ENCODE measurements around the gene TMEM154.

The TMEM154 gene

DNA sequence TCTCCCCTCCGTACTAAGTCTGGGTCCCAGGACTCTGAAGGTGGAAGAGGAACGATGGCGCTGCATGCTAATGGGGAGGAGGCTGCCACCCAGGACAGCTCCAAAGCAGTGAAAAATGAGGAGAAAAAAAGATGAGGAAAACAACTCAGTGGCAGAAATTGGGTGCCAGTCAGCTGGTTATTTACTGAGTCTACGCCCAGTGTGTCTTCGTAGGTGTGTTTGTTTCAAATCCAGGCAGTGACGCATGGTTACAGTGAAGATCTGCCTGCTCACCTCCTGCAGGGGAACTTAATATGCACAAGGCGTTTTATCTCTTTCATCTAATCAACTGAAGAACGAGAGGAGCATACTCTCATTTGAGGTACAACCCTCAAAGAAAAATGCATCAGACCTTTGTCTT lies 73.0 kb downstream of the TMEM154 start:
- DNase-seq (ENCODE audit: low spot score in 2 of 2) (no peak), ATAC-seq (replicated peaks; ENCODE audit: extremely low read depth, poor library complexity, severe bottlenecking) (peak; percentile 62)
- H3K4me1 Mint-ChIP-seq, result peaks cover 4% of the 10 kb centered on the region
- H3K36me3 Mint-ChIP-seq (ENCODE audit: insufficient read depth), result peaks cover 2% of the 10 kb centered on the region
- H3K4me3 Mint-ChIP-seq, result no peak overlapping the region
- no peak overlapping the region for H3K27ac Mint-ChIP-seq (ENCODE audit: low read depth)
- no peaks in the 10 kb centered on the region for H3K27me3 Mint-ChIP-seq
- H3K9me3 Mint-ChIP-seq, result no peaks in the 10 kb centered on the region

DNA sequence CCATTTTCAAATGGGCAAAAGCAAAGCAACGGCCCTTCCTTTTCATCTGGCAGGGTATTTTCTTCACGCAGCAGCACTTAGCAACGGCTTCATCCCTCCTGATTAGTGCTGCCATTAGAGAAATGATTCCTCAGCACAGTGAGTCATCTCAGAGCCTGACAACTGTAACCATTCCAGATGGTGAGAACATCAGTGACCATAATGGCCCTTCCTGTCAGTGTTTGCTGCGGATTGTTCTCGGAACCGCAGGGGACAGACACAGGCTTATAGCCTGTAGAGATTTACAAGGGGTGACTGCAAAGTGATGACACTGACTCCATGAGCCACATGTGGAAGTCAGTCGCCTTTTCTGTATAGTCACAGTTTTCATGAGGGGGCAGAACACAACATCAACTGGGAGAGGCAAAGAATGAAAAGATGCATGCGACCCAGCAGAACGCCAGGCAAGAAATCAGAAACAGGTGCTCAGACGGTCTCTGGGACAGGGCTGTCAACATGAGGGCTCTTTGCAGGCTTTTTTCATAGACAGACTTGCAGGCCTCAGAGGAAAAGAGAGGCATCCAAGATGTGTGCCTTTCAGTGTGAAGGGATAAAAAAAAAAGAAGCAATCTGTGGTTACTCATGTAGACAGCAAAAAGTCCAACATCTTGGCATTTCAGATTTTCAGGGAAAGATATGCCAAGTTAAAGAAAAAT lies 74.0 kb downstream of the TMEM154 start:
- no peaks in the 10 kb centered on the region for H3K27me3 Mint-ChIP-seq
- no peak overlapping the region for H3K4me3 Mint-ChIP-seq
- ATAC-seq (replicated peaks; ENCODE audit: extremely low read depth, poor library complexity, severe bottlenecking), result no peak
- H3K4me1 Mint-ChIP-seq, result no peaks in the 10 kb centered on the region
- no peak overlapping the region for H3K27ac Mint-ChIP-seq (ENCODE audit: low read depth)
- no peaks in the 10 kb centered on the region for H3K9me3 Mint-ChIP-seq
- peaks cover 2% of the 10 kb centered on the region for H3K36me3 Mint-ChIP-seq (ENCODE audit: insufficient read depth)
- no peak for DNase-seq (ENCODE audit: low spot score in 2 of 2)

DNA sequence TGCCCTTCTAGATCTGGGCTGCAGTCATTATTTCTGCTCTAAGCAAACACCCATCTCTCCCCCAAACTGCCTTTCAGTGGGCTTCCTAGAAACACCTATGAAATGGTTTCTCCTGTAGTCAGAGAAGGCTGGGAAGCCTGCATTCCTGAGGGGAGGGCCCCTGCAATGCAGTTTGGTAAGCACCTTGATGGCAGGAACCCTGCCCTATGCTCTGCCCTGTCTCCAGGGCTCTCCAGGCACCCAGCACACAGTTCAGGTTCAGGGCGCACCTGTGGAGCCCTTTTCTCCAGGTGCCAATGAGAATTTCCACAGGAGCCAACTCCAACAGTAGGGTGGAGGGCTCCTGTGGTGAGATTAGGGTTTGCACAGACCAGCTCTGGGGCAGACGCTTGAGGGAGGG lies 74.8 kb downstream of the TMEM154 start:
- no peaks in the 10 kb centered on the region for H3K4me1 Mint-ChIP-seq
- no peaks in the 10 kb centered on the region for H3K27me3 Mint-ChIP-seq
- H3K27ac Mint-ChIP-seq (ENCODE audit: low read depth), result no peak overlapping the region
- DNase-seq (ENCODE audit: low spot score in 2 of 2) (no peak), ATAC-seq (replicated peaks; ENCODE audit: extremely low read depth, poor library complexity, severe bottlenecking) (no peak)
- H3K4me3 Mint-ChIP-seq, result no peak overlapping the region
- no peaks in the 10 kb centered on the region for H3K9me3 Mint-ChIP-seq
- H3K36me3 Mint-ChIP-seq (ENCODE audit: insufficient read depth), result peaks cover 2% of the 10 kb centered on the region

DNA sequence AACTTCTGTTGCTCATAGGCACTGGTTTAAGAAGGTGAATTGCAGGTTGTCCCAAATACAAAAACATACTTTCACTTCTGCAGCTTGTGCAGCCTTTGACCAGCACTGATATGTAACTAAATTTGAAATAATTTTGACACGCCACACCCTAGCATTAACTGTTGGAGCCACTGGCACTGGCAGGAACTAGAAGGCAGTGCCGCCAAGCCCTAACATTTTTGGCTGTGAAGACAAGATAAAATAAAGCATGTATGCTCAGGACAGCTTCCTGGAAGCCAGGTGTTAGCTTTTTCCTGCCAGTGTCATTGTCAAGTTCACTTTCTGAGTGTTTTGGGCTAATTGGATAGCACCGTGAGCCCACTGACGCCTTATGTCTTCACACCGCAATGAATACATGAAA lies 78.6 kb downstream of the TMEM154 start:
- no peaks in the 10 kb centered on the region for H3K9me3 Mint-ChIP-seq
- no peaks in the 10 kb centered on the region for H3K4me1 Mint-ChIP-seq
- peaks cover 2% of the 10 kb centered on the region for H3K36me3 Mint-ChIP-seq (ENCODE audit: insufficient read depth)
- DNase-seq (ENCODE audit: low spot score in 2 of 2) (no peak), ATAC-seq (replicated peaks; ENCODE audit: extremely low read depth, poor library complexity, severe bottlenecking) (no peak)
- H3K27ac Mint-ChIP-seq (ENCODE audit: low read depth), result no peak overlapping the region
- H3K4me3 Mint-ChIP-seq, result no peak overlapping the region
- no peaks in the 10 kb centered on the region for H3K27me3 Mint-ChIP-seq

DNA sequence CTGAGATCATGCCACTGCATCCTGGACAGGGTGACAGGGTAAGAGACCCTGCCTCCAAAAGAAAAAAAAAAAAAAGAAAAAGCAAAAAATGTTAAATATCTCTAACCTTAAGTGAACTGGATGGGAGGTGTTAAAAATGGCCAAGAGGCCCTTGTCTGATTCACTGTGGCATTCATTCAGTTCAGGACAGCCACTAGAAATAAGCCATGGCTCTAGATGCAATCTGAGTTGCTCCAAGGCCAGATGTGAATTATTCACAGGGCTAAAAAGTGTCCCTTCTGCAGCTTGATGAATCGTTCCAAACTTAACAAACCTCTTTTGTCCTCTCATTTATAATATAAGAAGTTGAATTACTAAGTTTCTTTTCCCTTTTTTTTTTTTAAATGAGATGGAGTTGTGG lies 80.2 kb downstream of the TMEM154 start:
- H3K4me1 Mint-ChIP-seq, result no peaks in the 10 kb centered on the region

DNA sequence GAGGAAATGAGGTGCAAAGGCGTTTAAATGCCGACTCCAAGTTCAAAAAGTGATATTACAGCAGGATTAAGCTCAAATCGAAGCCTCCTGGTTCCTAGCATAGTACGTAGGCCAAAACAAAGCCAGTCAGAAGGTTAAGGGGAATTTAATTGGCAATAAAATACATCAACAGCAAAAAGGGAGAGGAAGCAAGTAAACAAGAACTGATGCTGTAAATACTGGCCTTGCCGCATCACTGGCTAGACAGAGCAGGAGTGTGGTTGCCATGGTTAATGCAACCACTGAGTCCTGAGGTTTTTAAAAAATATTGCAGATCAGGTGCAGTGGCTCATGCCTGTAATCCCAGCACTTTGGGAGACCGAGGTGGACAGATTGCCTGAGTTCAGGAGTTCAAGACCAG lies 80.7 kb downstream of the TMEM154 start:
- Mint-ChIP-seq H3K27me3 (no peaks in the 10 kb centered on the region), H3K4me3 (no peak overlapping the region), H3K9me3 (no peaks in the 10 kb centered on the region), H3K36me3 (ENCODE audit: insufficient read depth) (peaks cover 2% of the 10 kb centered on the region), H3K27ac (ENCODE audit: low read depth) (no peak overlapping the region), H3K4me1 (no peaks in the 10 kb centered on the region)
- DNase-seq (ENCODE audit: low spot score in 2 of 2), result no peak
- no peak for ATAC-seq (replicated peaks; ENCODE audit: extremely low read depth, poor library complexity, severe bottlenecking)

More for the DNA sequence above, 80.2 kb downstream of the TMEM154 start:
- H3K27ac Mint-ChIP-seq (ENCODE audit: low read depth), result no peak overlapping the region
- ATAC-seq (replicated peaks; ENCODE audit: extremely low read depth, poor library complexity, severe bottlenecking) (no peak), DNase-seq (ENCODE audit: low spot score in 2 of 2) (no peak)
- H3K9me3 Mint-ChIP-seq, result no peaks in the 10 kb centered on the region
- no peaks in the 10 kb centered on the region for H3K27me3 Mint-ChIP-seq
- no peak overlapping the region for H3K4me3 Mint-ChIP-seq
- peaks cover 2% of the 10 kb centered on the region for H3K36me3 Mint-ChIP-seq (ENCODE audit: insufficient read depth)

DNA sequence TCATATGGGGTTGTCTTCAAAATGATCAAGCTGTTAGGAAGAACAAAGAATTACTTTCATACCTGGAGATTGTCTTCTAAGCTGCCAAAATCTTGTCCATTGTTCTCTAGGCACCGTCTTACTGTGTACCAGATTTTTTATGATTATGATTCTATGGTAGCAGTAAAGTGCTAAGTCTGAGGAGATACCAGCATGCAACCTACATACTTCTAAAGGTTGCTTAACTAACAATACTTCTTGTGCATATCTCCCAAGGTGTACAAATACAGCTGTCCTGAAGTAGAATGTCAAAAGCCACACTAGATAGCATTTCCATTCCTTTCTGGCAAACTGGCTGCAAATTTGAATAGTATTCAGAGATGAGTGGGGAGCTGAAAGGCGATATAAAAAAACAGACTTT lies 81.3 kb downstream of the TMEM154 start:
- DNase-seq (ENCODE audit: low spot score in 2 of 2), result no peak
- Mint-ChIP-seq H3K4me1 (no peaks in the 10 kb centered on the region), H3K36me3 (ENCODE audit: insufficient read depth) (peaks cover 2% of the 10 kb centered on the region), H3K27me3 (no peaks in the 10 kb centered on the region), H3K27ac (ENCODE audit: low read depth) (no peak overlapping the region), H3K9me3 (no peaks in the 10 kb centered on the region), H3K4me3 (no peak overlapping the region)
- no peak for ATAC-seq (replicated peaks; ENCODE audit: extremely low read depth, poor library complexity, severe bottlenecking)

DNA sequence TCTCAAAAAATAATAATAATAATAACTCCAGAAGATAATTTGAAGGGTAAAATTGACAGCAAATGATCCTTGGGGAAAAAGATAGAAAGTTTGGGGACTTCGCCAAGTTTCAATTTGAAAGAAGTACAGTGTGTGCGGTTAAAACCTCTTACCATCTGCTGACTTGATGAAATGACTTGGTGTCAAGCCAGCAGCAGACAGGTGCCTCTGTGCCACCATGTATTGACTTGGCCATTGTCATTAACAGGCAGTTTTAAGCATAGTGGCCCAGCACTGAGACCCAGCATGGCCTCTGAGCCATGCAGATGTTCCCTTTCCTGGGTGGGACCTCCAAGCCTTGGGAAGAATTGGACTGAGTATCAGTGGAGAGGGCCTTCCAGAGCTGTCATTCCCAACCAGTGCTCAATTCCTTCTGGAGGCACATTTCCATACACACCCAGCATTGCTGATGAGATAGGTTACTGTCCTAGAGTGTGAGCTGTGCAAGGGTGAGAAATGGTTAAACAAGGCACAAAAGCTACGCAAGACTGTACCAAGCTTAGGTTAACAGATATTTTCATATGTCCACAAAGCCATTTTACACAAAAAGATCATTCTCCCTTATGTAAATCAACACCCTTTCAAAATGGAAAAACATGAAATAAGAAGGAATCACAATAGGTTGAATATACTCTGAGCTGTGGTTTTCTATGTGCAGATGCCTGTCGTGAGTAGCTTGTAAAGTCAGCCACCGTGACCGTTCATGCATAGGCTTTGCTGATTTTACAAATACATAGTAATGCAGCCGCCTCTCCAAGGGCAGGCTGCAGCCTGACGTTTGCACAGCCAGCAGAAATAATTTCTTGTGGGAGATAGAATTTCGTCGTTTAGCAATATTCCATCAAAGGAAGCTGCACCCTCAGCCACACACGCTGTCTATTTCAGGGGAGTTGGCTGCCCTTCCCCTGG lies 84.5 kb downstream of the TMEM154 start:
- no peak for ATAC-seq (replicated peaks; ENCODE audit: extremely low read depth, poor library complexity, severe bottlenecking)
- Mint-ChIP-seq H3K36me3 (ENCODE audit: insufficient read depth) (no peaks in the 10 kb centered on the region), H3K9me3 (no peaks in the 10 kb centered on the region), H3K4me1 (peaks cover 5% of the 10 kb centered on the region), H3K27me3 (peaks cover 16% of the 10 kb centered on the region), H3K4me3 (no peak overlapping the region), H3K27ac (ENCODE audit: low read depth) (no peak overlapping the region)
- no peak for DNase-seq (ENCODE audit: low spot score in 2 of 2)

DNA sequence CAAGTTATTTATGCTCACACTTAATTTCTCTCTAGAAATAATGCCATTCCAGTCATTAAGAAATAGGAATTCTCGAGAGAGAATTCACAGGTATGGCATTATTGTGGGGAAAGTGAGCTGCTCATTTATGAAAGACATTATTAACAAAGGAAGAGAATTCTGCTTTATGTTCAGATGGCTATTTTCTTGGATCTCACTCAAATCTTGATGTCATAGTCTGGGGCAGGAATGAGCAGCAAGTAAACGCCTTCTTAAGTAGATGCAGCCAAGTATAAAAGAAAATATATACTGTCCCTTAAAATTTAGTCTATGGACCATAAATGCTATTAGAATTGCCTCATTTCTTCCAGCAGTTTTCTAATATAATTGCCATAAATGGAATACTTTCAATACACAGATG lies 85.7 kb downstream of the TMEM154 start:
- H3K27ac Mint-ChIP-seq (ENCODE audit: low read depth), result no peak overlapping the region
- ATAC-seq (replicated peaks; ENCODE audit: extremely low read depth, poor library complexity, severe bottlenecking), result no peak
- H3K36me3 Mint-ChIP-seq (ENCODE audit: insufficient read depth), result no peaks in the 10 kb centered on the region
- no peak overlapping the region for H3K4me3 Mint-ChIP-seq
- no peaks in the 10 kb centered on the region for H3K9me3 Mint-ChIP-seq
- peaks cover 21% of the 10 kb centered on the region for H3K27me3 Mint-ChIP-seq
- H3K4me1 Mint-ChIP-seq, result peaks cover 5% of the 10 kb centered on the region
- no peak for DNase-seq (ENCODE audit: low spot score in 2 of 2)

DNA sequence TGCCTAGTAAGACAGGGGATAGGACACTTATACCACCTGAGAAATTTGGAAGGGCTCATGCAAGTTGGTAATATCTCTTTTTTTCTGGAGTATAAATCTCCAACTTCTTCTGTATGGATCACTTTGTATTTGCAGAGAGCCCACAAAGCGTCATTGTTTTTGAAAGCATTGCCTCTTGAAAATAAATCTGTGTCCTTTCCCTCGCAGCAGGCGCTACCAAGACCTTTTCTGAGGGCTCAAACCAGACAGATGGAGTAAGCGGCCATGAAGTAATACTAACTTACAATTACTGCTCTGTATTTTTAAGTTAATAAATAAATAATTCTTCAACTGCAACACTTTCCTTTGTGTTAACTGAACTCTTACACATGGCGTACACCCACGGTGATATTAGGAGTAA lies 87.9 kb downstream of the TMEM154 start:
- Mint-ChIP-seq H3K4me1 (peaks cover 5% of the 10 kb centered on the region), H3K27me3 (peaks cover 21% of the 10 kb centered on the region), H3K9me3 (peaks cover 1% of the 10 kb centered on the region), H3K36me3 (ENCODE audit: insufficient read depth) (no peaks in the 10 kb centered on the region), H3K27ac (ENCODE audit: low read depth) (no peak overlapping the region), H3K4me3 (no peak overlapping the region)
- no peak for ATAC-seq (replicated peaks; ENCODE audit: extremely low read depth, poor library complexity, severe bottlenecking)
- DNase-seq (ENCODE audit: low spot score in 2 of 2), result no peak

DNA sequence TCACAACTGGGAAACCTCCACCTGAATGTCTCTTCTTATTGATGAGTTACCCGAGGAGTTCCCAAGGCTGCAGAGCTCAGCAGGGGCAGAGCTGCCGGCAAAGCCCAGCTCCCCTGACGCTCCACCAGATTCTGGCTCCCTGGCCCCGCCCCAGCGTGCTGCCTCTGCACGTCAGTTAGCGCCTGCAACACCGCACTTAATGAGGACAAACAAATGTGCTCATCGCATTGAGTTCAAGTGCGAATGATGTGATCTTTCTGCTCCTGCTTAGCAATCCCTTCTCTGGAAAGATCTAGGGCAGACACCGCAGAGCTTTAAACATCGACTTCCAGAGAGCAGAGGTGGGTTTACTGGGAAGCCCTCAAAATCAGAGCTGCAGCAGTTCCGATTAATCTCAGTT lies 88.4 kb downstream of the TMEM154 start:
- H3K9me3 Mint-ChIP-seq, result peaks cover 5% of the 10 kb centered on the region
- peaks cover 21% of the 10 kb centered on the region for H3K27me3 Mint-ChIP-seq
- peaks cover 5% of the 10 kb centered on the region for H3K4me1 Mint-ChIP-seq
- no peaks in the 10 kb centered on the region for H3K36me3 Mint-ChIP-seq (ENCODE audit: insufficient read depth)
- ATAC-seq (replicated peaks; ENCODE audit: extremely low read depth, poor library complexity, severe bottlenecking) (no peak), DNase-seq (ENCODE audit: low spot score in 2 of 2) (no peak)
- H3K4me3 Mint-ChIP-seq, result no peak overlapping the region
- H3K27ac Mint-ChIP-seq (ENCODE audit: low read depth), result no peak overlapping the region

DNA sequence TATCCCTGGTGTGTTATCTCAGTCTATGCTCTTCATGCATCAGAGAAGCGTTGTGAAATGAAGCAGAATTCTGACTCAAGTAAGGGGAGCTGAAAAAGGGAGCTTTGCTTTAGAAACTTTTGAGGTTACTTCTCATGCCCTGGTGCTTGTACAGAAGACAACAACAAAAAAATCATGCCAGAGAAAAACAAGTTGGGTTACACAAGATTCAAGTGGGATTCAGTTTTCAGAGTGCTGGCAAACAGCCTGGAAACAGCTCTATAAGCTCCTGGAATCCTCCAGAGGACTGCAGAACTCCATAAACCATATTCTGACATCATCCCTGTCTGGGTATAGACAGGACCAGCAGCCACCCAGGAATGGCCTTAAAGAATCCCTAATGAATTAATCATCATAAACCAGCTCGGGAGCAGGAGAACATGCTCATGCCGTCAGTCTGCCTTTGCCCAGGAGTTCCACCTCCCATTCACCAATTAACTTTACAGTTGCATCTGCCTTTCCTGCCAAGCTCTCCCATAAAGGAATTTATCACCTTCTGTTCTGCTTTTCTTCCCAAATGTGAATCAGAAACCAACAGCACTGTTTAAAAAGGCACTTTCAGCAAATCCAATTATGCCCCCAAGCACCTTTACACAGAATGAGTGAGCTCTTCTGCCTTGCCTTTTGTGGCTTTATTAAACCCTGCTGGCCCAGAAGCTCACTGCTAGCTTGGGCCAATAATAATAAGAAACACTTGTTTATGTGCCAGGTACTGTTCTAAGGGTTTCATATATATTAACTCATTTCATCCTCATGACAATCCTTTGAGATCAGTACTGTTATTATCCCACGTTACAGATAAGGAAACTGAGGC lies 89.4 kb downstream of the TMEM154 start:
- H3K36me3 Mint-ChIP-seq (ENCODE audit: insufficient read depth), result peaks cover under 1% of the 10 kb centered on the region
- no peak for ATAC-seq (replicated peaks; ENCODE audit: extremely low read depth, poor library complexity, severe bottlenecking)
- H3K9me3 Mint-ChIP-seq, result peaks cover 5% of the 10 kb centered on the region
- H3K4me1 Mint-ChIP-seq, result peaks cover 5% of the 10 kb centered on the region
- H3K27me3 Mint-ChIP-seq, result peaks cover 21% of the 10 kb centered on the region
- no peak overlapping the region for H3K27ac Mint-ChIP-seq (ENCODE audit: low read depth)
- H3K4me3 Mint-ChIP-seq, result no peak overlapping the region
- no peak for DNase-seq (ENCODE audit: low spot score in 2 of 2)
